Kidney (tissue), 14 donors: Measurements from ENCODE around the gene ECT2. TPM values are rescaled to one million over a fixed set of nuclear protein-coding genes. Genes with fewer than 3 reads are reported as not detected.

Source experiments
- DNase-seq, 5 donors: peaks; one replicate each; pipeline ENCODE4 v3.0.0-alpha.2; 2013 to 2020
- FAIRE-seq: peaks from 2 replicates; lab custom pipeline; 2012; peaks lifted over from hg19 to GRCh38; lab: Jason Lieb, UNC
- H3K27ac ChIP-seq, 2 donors: one replicate each; pipeline ENCODE4 v1.7.0; 2013; ENCODE audit warnings: low read depth in 2 of 2, low read length in 2 of 2, inconsistent platforms in 1 of 2
- H3K27me3 ChIP-seq: one replicate; pipeline ENCODE4 v1.7.1; 2013; ENCODE audit warnings: low read length, inconsistent platforms; ENCODE audit not compliant: control insufficient read depth, insufficient read depth
- H3K36me3 ChIP-seq, 3 donors: one replicate each; pipeline versions ENCODE4 v1.7.0 to v1.7.1; 2013; ENCODE audit warnings: low read length in 3 of 3, control low read depth in 1 of 3, inconsistent platforms in 1 of 3; ENCODE audit not compliant: insufficient read depth in 3 of 3, control insufficient read depth in 2 of 3
- H3K4me1 ChIP-seq, 3 donors: one replicate each; pipeline versions ENCODE4 v1.7.0 to v1.7.1; 2013; ENCODE audit warnings: low read length in 3 of 3, inconsistent platforms in 1 of 3, low read depth in 1 of 3; ENCODE audit not compliant: control insufficient read depth in 2 of 3, insufficient read depth in 2 of 3
- H3K4me3 ChIP-seq, 3 donors: one replicate each; pipeline versions ENCODE4 v1.7.0 to v1.8.1; 2013; ENCODE audit warnings: low read length in 3 of 3, control low read depth in 1 of 3, inconsistent platforms in 1 of 3
- H3K9ac ChIP-seq, 3 donors: one replicate each; pipeline versions ENCODE4 v1.7.0 to v1.7.1; 2013; ENCODE audit warnings: low read length in 3 of 3, control low read depth in 1 of 3, inconsistent platforms in 1 of 3
- H3K9me3 ChIP-seq, 3 donors: one replicate each; pipeline versions ENCODE4 v1.7.0 to v1.7.1; 2013; ENCODE audit warnings: low read length in 3 of 3, control low read depth in 1 of 3, inconsistent platforms in 1 of 3; ENCODE audit not compliant: control insufficient read depth in 2 of 3, insufficient read depth in 1 of 3
- CTCF ChIP-seq: IDR thresholded peaks from 3 replicates; pipeline ENCODE4 v1.5.1; 2012; ENCODE audit warnings: mild to moderate bottlenecking, moderate library complexity, borderline replicate concordance; ENCODE audit not compliant: insufficient read depth; ENCODE audit errors: extremely low read depth
- intact Hi-C: fragments of 100-400 bp; cut with DNase I; formaldehyde crosslinking; loops from one replicate; pipeline ENCODE4 v1.11.1; 2022
- polyA plus RNA-seq: library from polyadenylated mRNA; stranded (reverse); fragments of 350-450 nt; fragmentation: Illumina TruSeq; extraction: RNeasy Lipid Tissue Mini Kit (QIAGEN cat#74804); gene quantifications from one replicate; pipeline ENCODE4 v1.2.3, GENCODE V29; 2014; ENCODE audit warnings: low read depth, low replicate concordance; ENCODE audit not compliant: insufficient read depth
- total RNA-seq: library from RNA; stranded (reverse); fragmentation: NEBNext Ultra II Directional; extraction: Animal tissue kit (Norgen Biotek cat#: 25700); gene quantifications from one replicate; pipeline ENCODE4 v1.2.1, GENCODE V29; 2021
- donor health status: control.
- donor health status: control.
- donor health status: control.
- donor health status: control.
- donor health status: control.
- donor health status: DM: yes; HTN: yes; CAD: no.
- donor health status: Normal renal cell carcinoma (clear cell type).

The ECT2 gene
- total and polyA plus RNA-seq, 2 donors from 2014 or later, result 2.4 to 15.5 TPM

- DNase-seq (no peak), FAIRE-seq (no peak)
- no peak overlapping the region for H3K4me3 ChIP-seq
- TF ChIP-seq CTCF, result no peak
- no peaks in the 10 kb centered on the region for H3K27me3 ChIP-seq
- no peak overlapping the region for H3K9ac ChIP-seq
- peaks cover 0 to 2% (median 0%) of the 10 kb centered on the region in 3 donors for H3K36me3 ChIP-seq
- H3K9me3 ChIP-seq, result no peaks in the 10 kb centered on the region
- no peaks in the 10 kb centered on the region for H3K4me1 ChIP-seq
- H3K27ac ChIP-seq, result no peak overlapping the region
- intact Hi-C loops, result no loop called here
These were observed 49.6 kb downstream of the ECT2 start for GRCh38 chr3:172800156-172800555.

- TF ChIP-seq CTCF, result no peak
These were observed 53.0 kb downstream of the ECT2 start for GRCh38 chr3:172803489-172803888.

GRCh38 chr3:172804323-172804722 lies 53.8 kb downstream of the ECT2 start:
- Histone ChIP-seq H3K36me3 (peaks cover 0 to 2% (median 0%) of the 10 kb centered on the region in 3 donors), H3K9ac (no peak overlapping the region), H3K27ac (no peak overlapping the region), H3K9me3 (no peaks in the 10 kb centered on the region), H3K4me1 (no peaks in the 10 kb centered on the region), H3K27me3 (no peaks in the 10 kb centered on the region), H3K4me3 (no peak overlapping the region)
- FAIRE-seq, result no peak
- no peak for TF ChIP-seq CTCF
- DNase-seq, result no peak
- intact Hi-C loops, result no loop called here

More at GRCh38 chr3:172803489-172803888, 53.0 kb downstream of the ECT2 start:
- DNase-seq, result no peak
- Histone ChIP-seq H3K4me1 (no peaks in the 10 kb centered on the region), H3K9ac (no peak overlapping the region), H3K27ac (no peak overlapping the region), H3K9me3 (no peaks in the 10 kb centered on the region), H3K27me3 (no peaks in the 10 kb centered on the region), H3K4me3 (no peak overlapping the region), H3K36me3 (peaks cover 0 to 2% (median 0%) of the 10 kb centered on the region in 3 donors)
- intact Hi-C loops, result no loop called here
- no peak for FAIRE-seq

GRCh38 chr3:172808969-172809546 lies 58.5 kb downstream of the ECT2 start:
- no peak overlapping the region for H3K9ac ChIP-seq
- intact Hi-C loops, result no loop called here
- TF ChIP-seq CTCF, result peak; percentile 13
- H3K27ac ChIP-seq, result no peak overlapping the region
- no peaks in the 10 kb centered on the region for H3K4me1 ChIP-seq
- no peak overlapping the region for H3K4me3 ChIP-seq
- no peaks in the 10 kb centered on the region for H3K27me3 ChIP-seq
- DNase-seq (peak in 2 of 5 donors; percentile 27 to 56), FAIRE-seq (peak; percentile 30)
- H3K36me3 ChIP-seq, result peaks cover 0 to 2% (median 0%) of the 10 kb centered on the region in 3 donors
- H3K9me3 ChIP-seq, result no peaks in the 10 kb centered on the region
